Vagina (tissue), 2 donors: ENCODE results near the gene GTF2IRD1.

ENCODE experiments used
- POLR2AphosphoS5 ChIP-seq, 2 donors: sonication (generic); formaldehyde crosslinking; IDR thresholded peaks; one replicate each; pipeline ENCODE4 v1.9.0; 2017; ENCODE audit warnings: antibody characterized with exemption in 2 of 2, mild to moderate bottlenecking in 2 of 2, low read depth in 1 of 2; ENCODE audit not compliant: insufficient read depth in 1 of 2
- TF ChIP-seq, protein P1 (sequence below), 3 experiments: fragments of 450-650 bp in 2 of 3; fragments of 200-600 bp in 1 of 3; sonication (generic) in 1 of 3; IDR thresholded peaks; one replicate each; pipeline ENCODE4 v1.5.1; 2017 to 2019; ENCODE audit warnings: antibody characterized with exemption in 3 of 3, mild to moderate bottlenecking in 2 of 3, moderate library complexity in 2 of 3

DNA sequence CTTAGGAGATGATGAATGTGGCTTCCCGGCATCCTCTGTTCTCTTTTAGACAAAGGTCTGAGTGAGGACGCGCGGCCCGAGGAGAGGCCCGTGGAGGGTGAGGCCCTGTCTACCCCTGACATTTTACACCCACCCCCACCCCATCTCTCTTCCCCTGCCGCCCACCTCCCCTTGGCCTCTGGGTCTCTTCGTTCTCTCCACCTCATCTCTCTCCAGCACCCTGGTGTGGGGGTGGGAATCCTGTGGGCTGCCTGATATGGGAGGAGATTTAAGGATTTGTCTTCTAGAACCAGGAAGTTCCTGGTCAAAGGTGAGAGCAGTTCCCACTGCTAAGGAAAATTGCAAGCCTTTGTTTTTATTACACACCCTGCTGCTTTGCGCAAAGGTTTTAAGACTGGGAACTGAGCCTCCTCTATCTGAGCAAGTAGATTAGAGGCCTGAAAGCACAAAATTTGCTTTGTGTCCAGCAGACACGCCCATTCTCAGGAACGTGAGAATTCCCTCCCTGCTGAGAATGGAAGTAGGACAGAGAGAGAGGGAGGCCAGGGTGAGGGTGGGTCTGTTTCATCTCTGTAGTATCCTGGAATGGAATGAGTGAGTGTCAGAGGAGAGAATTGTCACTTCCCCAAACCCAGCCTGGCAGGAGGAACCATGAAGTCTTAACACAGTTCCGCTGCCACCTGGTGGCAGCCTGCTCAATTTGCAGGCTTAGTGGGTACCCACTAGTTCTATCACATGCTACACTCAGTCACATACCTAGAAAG, 91.2 kb downstream of the GTF2IRD1 start:
- TF ChIP-seq, protein P1, sequence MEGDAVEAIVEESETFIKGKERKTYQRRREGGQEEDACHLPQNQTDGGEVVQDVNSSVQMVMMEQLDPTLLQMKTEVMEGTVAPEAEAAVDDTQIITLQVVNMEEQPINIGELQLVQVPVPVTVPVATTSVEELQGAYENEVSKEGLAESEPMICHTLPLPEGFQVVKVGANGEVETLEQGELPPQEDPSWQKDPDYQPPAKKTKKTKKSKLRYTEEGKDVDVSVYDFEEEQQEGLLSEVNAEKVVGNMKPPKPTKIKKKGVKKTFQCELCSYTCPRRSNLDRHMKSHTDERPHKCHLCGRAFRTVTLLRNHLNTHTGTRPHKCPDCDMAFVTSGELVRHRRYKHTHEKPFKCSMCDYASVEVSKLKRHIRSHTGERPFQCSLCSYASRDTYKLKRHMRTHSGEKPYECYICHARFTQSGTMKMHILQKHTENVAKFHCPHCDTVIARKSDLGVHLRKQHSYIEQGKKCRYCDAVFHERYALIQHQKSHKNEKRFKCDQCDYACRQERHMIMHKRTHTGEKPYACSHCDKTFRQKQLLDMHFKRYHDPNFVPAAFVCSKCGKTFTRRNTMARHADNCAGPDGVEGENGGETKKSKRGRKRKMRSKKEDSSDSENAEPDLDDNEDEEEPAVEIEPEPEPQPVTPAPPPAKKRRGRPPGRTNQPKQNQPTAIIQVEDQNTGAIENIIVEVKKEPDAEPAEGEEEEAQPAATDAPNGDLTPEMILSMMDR (IDR thresholded peaks at IDR 0.05) = peak in 1 of 3 experiments; percentile 25
- TF ChIP-seq POLR2AphosphoS5 (IDR thresholded peaks at IDR 0.05; ENCODE audit: insufficient read depth in 1 of 2, low read depth in 1 of 2) = no peak
